ENCODE measurements around the gene TBC1D9.

GRCh38 chr4:140641105-140641555, 115.1 kb downstream of the TBC1D9 start:
- TF ChIP-seq CTCF (conservative IDR thresholded peaks at IDR 0.05; ENCODE audit: low read length) (no peak), EZH2phosphoT487 (IDR thresholded peaks at IDR 0.05; ENCODE audit: borderline replicate concordance, low read depth, low read length) (no peak)
